Vagina (tissue), 2 donors: ENCODE data around the gene RPL10. TPM values are rescaled to one million over a fixed set of nuclear protein-coding genes. Genes with fewer than 3 reads are reported as not detected.

Experiments used
- DNase-seq, 2 donors: peaks; one replicate each; pipeline ENCODE4 v3.0.0-alpha.2; 2017; ENCODE audit errors: extremely low spot score in 2 of 2
- H3K27ac ChIP-seq: fragments of 200-600 bp; sonication (generic); one replicate; pipeline ENCODE4 v1.5.1; 2019
- H3K27me3 ChIP-seq: fragments of 200-600 bp; sonication (generic); one replicate; pipeline ENCODE4 v1.5.1; 2019
- H3K36me3 ChIP-seq, 2 donors: fragments of 200-600 bp; sonication (generic); one replicate each; pipeline ENCODE4 v1.5.1; 2017 to 2019
- H3K4me1 ChIP-seq: fragments of 200-600 bp; sonication (generic); one replicate; pipeline ENCODE4 v1.5.1; 2019
- H3K4me3 ChIP-seq, 2 donors: fragments of 200-600 bp; sonication (generic); 1 replicate in 1 of 2; 2 replicates in 1 of 2; pipeline ENCODE4 v1.5.1; 2016 to 2019
- H3K9me3 ChIP-seq: fragments of 200-600 bp; sonication (generic); one replicate; pipeline ENCODE4 v1.5.1; 2019
- POLR2A ChIP-seq, 2 donors: fragments of 450-650 bp; IDR thresholded peaks; one replicate each; pipeline ENCODE4 v1.6.1; 2017; ENCODE audit warnings: antibody characterized with exemption in 2 of 2, mild to moderate bottlenecking in 2 of 2, moderate library complexity in 2 of 2
- POLR2AphosphoS5 ChIP-seq, 2 donors: sonication (generic); formaldehyde crosslinking; IDR thresholded peaks; one replicate each; pipeline ENCODE4 v1.9.0; 2017; ENCODE audit warnings: antibody characterized with exemption in 2 of 2, mild to moderate bottlenecking in 2 of 2, low read depth in 1 of 2; ENCODE audit not compliant: insufficient read depth in 1 of 2
- intact Hi-C: fragments of 100-400 bp; cut with DNase I; formaldehyde crosslinking; loops from one replicate; pipeline ENCODE4 v1.15.1; 2023
- total RNA-seq: library from RNA; depleted of rRNA; stranded (reverse); fragments of >200 nt; gene quantifications from one replicate; pipeline ENCODE4 v1.2.3, GENCODE V29; 2016
- TF ChIP-seq, protein P1 (sequence below), 3 experiments: fragments of 450-650 bp in 2 of 3; fragments of 200-600 bp in 1 of 3; sonication (generic) in 1 of 3; IDR thresholded peaks; one replicate each; pipeline ENCODE4 v1.5.1; 2017 to 2019; ENCODE audit warnings: antibody characterized with exemption in 3 of 3, mild to moderate bottlenecking in 2 of 3, moderate library complexity in 2 of 3

RPL10 gene
- total RNA-seq, 1 donor from 2014 or later: 3,948 TPM

DNA sequence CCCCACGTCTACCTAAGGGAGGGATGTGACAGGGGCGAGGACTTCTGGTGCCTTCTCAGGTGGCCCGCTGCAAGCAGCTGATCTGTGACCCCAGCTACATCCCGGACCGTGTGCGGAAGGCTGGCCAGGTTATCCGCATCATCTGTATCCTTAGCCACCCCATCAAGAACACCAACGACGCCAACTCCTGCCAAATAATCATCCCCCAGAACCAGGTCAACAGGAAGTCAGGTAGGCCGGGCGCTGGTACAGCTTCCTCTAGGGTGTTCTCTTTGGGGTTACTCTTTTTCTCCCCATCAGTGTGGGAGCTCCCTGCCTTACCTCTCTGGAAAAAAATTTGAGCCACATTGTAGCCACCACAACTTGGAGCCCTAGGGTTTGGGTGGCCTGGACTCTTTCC lies 43.4 kb downstream of the RPL10 start:
- no peak for DNase-seq
- Histone ChIP-seq H3K36me3 (peaks cover 0 to 12% of the 10 kb centered on the region in 2 donors), H3K27me3 (no peaks in the 10 kb centered on the region), H3K27ac (no peak overlapping the region), H3K4me3 (no peak overlapping the region), H3K4me1 (peaks cover 39% of the 10 kb centered on the region), H3K9me3 (no peaks in the 10 kb centered on the region)
- no peak for TF ChIP-seq POLR2AphosphoS5 (IDR thresholded peaks at IDR 0.05; ENCODE audit: insufficient read depth in 1 of 2, low read depth in 1 of 2)
- TF ChIP-seq POLR2A (IDR thresholded peaks at IDR 0.05): no peak
- TF ChIP-seq, protein P1, sequence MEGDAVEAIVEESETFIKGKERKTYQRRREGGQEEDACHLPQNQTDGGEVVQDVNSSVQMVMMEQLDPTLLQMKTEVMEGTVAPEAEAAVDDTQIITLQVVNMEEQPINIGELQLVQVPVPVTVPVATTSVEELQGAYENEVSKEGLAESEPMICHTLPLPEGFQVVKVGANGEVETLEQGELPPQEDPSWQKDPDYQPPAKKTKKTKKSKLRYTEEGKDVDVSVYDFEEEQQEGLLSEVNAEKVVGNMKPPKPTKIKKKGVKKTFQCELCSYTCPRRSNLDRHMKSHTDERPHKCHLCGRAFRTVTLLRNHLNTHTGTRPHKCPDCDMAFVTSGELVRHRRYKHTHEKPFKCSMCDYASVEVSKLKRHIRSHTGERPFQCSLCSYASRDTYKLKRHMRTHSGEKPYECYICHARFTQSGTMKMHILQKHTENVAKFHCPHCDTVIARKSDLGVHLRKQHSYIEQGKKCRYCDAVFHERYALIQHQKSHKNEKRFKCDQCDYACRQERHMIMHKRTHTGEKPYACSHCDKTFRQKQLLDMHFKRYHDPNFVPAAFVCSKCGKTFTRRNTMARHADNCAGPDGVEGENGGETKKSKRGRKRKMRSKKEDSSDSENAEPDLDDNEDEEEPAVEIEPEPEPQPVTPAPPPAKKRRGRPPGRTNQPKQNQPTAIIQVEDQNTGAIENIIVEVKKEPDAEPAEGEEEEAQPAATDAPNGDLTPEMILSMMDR (IDR thresholded peaks at IDR 0.05): no peak
- intact Hi-C loops: no loop called here

DNA sequence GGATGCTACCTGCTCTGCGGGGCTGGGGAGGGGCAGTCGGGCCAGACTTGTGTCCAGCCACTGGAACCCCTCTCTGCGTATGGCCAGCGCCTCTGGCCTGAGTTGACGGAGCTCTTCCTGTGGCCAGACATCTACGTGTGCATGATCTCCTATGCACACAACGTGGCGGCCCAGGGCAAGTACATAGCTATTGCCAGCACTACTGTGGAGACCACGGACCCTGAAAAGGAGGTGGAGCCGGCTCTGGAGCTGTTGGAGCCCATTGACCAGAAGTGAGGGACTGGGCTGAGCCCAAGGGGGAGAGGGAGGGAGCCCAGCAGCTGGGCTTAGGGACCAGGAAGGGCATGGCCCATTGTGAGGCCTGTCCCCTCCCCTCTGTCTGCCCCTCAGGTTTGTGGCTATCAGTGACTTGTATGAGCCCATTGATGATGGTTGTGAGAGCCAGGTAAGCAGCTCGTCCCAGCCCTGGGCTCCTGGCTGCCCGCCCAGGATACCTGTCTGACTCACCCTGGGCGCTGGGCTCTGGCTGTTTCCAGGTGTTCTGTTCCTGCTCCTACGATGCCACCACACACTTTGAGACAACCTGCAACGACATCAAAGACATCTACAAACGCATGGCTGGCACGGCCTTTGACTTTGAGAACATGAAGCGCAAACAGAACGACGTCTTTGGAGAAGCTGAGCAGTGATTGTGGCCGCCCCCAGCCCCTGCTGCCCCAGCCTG lies 44.0 kb downstream of the RPL10 start:
- no peak for DNase-seq
- intact Hi-C loops: no loop called here
- H3K27me3 ChIP-seq: no peaks in the 10 kb centered on the region

DNA sequence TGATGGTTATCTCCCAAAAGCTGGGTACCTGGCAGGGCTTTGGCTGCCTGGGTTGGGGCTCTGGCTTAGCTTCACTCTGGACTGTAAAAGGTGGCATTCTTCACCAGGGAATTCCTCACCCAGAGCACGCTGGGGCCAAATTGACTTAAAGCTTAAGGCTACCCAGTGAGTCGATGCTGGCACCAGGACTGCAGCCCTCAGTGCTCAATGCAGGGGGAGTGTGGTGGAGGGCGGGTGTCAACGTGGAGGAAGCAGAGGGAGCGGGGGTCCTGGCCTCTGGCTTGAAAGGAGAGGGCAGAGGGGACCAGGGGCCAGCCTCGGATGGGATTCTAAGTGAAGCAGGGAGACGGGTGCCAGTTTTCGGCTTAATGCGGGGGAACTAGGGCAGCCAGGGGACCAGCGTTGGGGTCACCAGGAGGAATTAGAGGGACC lies 45.3 kb downstream of the RPL10 start:
- Histone ChIP-seq H3K27me3 (no peaks in the 10 kb centered on the region), H3K4me3 (peak overlapping the region; percentile 48 to 50), H3K27ac (peak overlapping the region; percentile 94), H3K4me1 (peaks cover 34% of the 10 kb centered on the region), H3K9me3 (no peaks in the 10 kb centered on the region), H3K36me3 (peaks cover 0 to 12% of the 10 kb centered on the region in 2 donors)
- TF ChIP-seq, protein P1 (IDR thresholded peaks at IDR 0.05): no peak
- TF ChIP-seq POLR2AphosphoS5 (IDR thresholded peaks at IDR 0.05; ENCODE audit: insufficient read depth in 1 of 2, low read depth in 1 of 2) (no peak), POLR2A (IDR thresholded peaks at IDR 0.05) (no peak)
- intact Hi-C loops: no loop called here
- no peak for DNase-seq

More for the DNA sequence above, 44.0 kb downstream of the RPL10 start:
- Histone ChIP-seq H3K4me1 (peaks cover 39% of the 10 kb centered on the region), H3K9me3 (no peaks in the 10 kb centered on the region), H3K27ac (no peak overlapping the region), H3K4me3 (no peak overlapping the region), H3K36me3 (peaks cover 0 to 12% of the 10 kb centered on the region in 2 donors)
- TF ChIP-seq, protein P1 (IDR thresholded peaks at IDR 0.05): no peak
- TF ChIP-seq POLR2AphosphoS5 (IDR thresholded peaks at IDR 0.05; ENCODE audit: insufficient read depth in 1 of 2, low read depth in 1 of 2) (no peak), POLR2A (IDR thresholded peaks at IDR 0.05) (no peak)

DNA sequence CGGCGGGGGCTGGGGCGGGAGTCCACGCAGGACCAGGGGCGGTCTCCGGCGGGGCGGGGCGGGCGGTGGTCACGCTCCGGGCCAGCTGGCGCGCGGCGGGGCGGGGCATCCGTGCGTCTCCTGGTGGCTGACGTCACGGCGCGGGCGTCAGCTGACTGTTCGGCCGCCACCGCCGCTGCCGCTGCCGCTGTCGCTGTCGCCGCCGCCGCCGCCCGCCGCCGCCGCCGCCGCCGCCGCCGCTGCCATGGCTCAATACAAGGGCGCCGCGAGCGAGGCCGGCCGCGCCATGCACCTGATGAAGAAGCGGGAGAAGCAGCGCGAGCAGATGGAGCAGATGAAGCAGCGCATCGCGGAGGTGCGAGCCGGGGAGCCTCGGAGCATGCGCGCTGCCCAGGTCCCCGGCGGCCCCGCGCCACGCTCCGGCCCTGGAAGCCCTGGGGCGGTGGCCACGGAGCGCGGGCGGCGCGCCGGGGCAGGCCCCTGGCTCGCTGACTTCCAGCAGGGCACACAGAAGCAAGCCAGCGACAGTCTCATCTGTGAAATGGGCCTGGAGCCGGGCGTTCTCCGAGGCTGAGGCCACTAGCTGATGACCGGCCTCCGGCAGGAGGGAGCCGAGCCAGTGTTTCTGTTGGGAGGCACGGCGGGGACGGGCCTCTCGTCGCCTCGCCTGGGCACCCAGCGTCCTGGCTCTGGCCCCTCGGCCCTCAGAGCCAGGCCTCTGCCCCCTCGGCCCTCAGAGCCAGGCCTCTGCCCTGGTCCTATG lies 46.0 kb downstream of the RPL10 start, which contains the start of gene FAM50A:
Gene FAM50A (plus strand): TSS at position 150 of the 763 bp plus-strand sequence. CDS start 95 bp downstream, at position 245.
- H3K27ac ChIP-seq: peak within 1 kb of the TSS; percentile 94
- intact Hi-C loops: no loop called here
- H3K9me3 ChIP-seq: no peaks in the 10 kb centered on the region
- H3K27me3 ChIP-seq: no peaks in the 10 kb centered on the region
- no peak for TF ChIP-seq POLR2AphosphoS5 (IDR thresholded peaks at IDR 0.05; ENCODE audit: insufficient read depth in 1 of 2, low read depth in 1 of 2)
- TF ChIP-seq POLR2A (IDR thresholded peaks at IDR 0.05): peak in 1 of 2 donors; percentile 48
- TF ChIP-seq, protein P1 (IDR thresholded peaks at IDR 0.05): no peak
- H3K4me1 ChIP-seq: peaks cover 28% of the 10 kb centered on the region
- no peak for DNase-seq
- peaks cover 0 to 9% of the 10 kb centered on the region in 2 donors for H3K36me3 ChIP-seq
- peak within 1 kb of the TSS; percentile 48 to 50 for H3K4me3 ChIP-seq
